HG03045 (cell line): ENCODE measurements around the gene HNF1B.

Experiments
- ATAC-seq: cut with Tn5 transposase; IDR thresholded peaks from one replicate; pipeline ENCODE4 v1.9.1; 2021; ENCODE audit warnings: mild to moderate bottlenecking, moderate library complexity; ENCODE audit not compliant: unreplicated experiment

The HNF1B gene

GRCh38 chr17:37762666-37763065 is 17.8 kb upstream of the HNF1B start:
- no peak for ATAC-seq

- ATAC-seq, result no peak
Measured at GRCh38 chr17:37761961-37762360, 17.1 kb upstream of the HNF1B start.

GRCh38 chr17:37761059-37761458 is 16.2 kb upstream of the HNF1B start:
- no peak for ATAC-seq

GRCh38 chr17:37759014-37759637 is 14.3 kb upstream of the HNF1B start:
- ATAC-seq, result no peak

GRCh38 chr17:37756051-37756450 is 11.2 kb upstream of the HNF1B start:
- no peak for ATAC-seq

GRCh38 chr17:37755455-37755854 is 10.6 kb upstream of the HNF1B start:
- ATAC-seq, result no peak

- ATAC-seq, result no peak
Measured at GRCh38 chr17:37754363-37754762, 9.5 kb upstream of the HNF1B start.

GRCh38 chr17:37752482-37752881 is 7.6 kb upstream of the HNF1B start:
- ATAC-seq, result no peak

GRCh38 chr17:37750768-37751475 is 6.1 kb upstream of the HNF1B start:
- no peak for ATAC-seq

- no peak for ATAC-seq
Measured at GRCh38 chr17:37750292-37750691, 5.4 kb upstream of the HNF1B start.

GRCh38 chr17:37747222-37747621 is 2.4 kb upstream of the HNF1B start:
- ATAC-seq, result no peak

GRCh38 chr17:37746617-37747016 is 1.8 kb upstream of the HNF1B start:
- ATAC-seq, result no peak

- no peak for ATAC-seq
Measured at GRCh38 chr17:37745801-37746426, 1.1 kb upstream of the HNF1B start.

- no peak for ATAC-seq
Measured at GRCh38 chr17:37744633-37744927, 279 bp downstream of the HNF1B start.

GRCh38 chr17:37743875-37744632 is 805 bp downstream of the HNF1B start:
- no peak for ATAC-seq

- ATAC-seq, result no peak
Measured at GRCh38 chr17:37743612-37743874, 1.3 kb downstream of the HNF1B start.

- no peak for ATAC-seq
Measured at GRCh38 chr17:37742762-37743611, 1.9 kb downstream of the HNF1B start.

GRCh38 chr17:37742116-37742761 is 2.6 kb downstream of the HNF1B start:
- ATAC-seq, result no peak

GRCh38 chr17:37741341-37742115 is 3.3 kb downstream of the HNF1B start:
- ATAC-seq, result no peak

- no peak for ATAC-seq
Measured at GRCh38 chr17:37740915-37741314, 3.9 kb downstream of the HNF1B start.
